ENCODE results near the gene SWSAP1.

Gene SWSAP1

DNA sequence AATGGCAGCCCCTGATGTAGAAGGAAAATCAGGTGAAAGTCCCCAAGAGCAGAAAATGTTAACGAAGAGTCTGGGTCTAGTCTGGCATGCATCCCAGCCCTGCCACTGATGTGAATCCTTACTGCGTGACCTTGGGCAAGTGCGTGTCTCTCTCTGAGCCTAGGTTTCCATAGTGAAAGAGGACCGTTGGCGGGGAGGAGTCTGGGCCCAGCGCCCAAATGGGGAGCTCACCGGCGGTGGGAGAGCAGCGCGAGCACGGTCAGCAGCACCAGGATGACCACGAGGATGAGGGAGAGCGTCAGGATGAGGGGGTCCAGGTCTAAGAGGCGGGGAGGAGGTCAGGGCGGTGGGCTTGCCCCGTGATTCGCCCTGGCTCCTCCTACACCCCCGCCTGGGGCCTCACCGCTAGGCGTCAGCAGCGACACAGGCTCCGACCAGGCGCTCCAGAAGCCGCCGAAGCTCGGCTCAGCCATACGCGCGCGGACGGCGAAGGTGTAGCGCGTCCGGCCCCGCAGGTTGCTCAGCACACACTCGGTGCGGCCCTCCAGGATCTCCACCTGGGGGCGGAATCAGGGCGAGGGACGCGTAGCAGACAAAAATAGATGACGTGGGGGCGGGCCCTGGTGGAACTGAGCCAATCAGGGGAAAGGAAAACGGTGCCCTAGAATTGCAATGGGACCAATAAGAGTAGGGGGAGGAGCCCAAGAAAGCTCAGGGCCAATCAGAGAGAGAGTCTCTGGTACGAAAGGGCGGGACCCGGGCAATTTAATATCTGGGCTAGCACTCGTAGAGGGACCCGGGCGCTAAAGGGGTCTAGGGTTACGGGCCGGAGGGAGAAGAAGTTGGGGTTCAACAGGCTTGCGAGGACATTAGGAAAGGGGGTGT, 6.4 kb downstream of the SWSAP1 start (continued):
- TF ChIP-seq, protein P1, sequence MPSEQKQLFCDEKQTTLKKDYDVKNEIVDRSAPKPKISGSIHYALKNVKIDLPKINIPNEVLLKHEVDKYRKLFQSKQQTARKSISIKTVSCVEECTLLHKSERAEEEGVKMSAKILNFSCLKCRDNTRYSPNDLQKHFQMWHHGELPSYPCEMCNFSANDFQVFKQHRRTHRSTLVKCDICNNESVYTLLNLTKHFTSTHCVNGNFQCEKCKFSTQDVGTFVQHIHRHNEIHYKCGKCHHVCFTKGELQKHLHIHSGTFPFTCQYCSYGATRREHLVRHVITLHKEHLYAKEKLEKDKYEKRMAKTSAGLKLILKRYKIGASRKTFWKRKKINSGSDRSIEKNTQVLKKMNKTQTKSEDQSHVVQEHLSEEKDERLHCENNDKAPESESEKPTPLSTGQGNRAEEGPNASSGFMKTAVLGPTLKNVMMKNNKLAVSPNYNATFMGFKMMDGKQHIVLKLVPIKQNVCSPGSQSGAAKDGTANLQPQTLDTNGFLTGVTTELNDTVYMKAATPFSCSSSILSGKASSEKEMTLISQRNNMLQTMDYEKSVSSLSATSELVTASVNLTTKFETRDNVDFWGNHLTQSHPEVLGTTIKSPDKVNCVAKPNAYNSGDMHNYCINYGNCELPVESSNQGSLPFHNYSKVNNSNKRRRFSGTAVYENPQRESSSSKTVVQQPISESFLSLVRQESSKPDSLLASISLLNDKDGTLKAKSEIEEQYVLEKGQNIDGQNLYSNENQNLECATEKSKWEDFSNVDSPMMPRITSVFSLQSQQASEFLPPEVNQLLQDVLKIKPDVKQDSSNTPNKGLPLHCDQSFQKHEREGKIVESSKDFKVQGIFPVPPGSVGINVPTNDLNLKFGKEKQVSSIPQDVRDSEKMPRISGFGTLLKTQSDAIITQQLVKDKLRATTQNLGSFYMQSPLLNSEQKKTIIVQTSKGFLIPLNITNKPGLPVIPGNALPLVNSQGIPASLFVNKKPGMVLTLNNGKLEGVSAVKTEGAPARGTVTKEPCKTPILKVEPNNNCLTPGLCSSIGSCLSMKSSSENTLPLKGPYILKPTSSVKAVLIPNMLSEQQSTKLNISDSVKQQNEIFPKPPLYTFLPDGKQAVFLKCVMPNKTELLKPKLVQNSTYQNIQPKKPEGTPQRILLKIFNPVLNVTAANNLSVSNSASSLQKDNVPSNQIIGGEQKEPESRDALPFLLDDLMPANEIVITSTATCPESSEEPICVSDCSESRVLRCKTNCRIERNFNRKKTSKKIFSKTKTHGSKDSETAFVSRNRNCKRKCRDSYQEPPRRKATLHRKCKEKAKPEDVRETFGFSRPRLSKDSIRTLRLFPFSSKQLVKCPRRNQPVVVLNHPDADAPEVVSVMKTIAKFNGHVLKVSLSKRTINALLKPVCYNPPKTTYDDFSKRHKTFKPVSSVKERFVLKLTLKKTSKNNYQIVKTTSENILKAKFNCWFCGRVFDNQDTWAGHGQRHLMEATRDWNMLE (tag by site-specific recombination; conservative IDR thresholded peaks at IDR 0.05; ENCODE audit: low read depth): no peak
- peak; percentile 37; the same call in 1 of the 2 replicates for TF ChIP-seq ZSCAN30 (tag by site-specific recombination; IDR thresholded peaks at IDR 0.05)
- TF ChIP-seq ZFP3 (tag by site-specific recombination; IDR thresholded peaks at IDR 0.05; ENCODE audit: low read depth): no peak
- TF ChIP-seq, protein P2, sequence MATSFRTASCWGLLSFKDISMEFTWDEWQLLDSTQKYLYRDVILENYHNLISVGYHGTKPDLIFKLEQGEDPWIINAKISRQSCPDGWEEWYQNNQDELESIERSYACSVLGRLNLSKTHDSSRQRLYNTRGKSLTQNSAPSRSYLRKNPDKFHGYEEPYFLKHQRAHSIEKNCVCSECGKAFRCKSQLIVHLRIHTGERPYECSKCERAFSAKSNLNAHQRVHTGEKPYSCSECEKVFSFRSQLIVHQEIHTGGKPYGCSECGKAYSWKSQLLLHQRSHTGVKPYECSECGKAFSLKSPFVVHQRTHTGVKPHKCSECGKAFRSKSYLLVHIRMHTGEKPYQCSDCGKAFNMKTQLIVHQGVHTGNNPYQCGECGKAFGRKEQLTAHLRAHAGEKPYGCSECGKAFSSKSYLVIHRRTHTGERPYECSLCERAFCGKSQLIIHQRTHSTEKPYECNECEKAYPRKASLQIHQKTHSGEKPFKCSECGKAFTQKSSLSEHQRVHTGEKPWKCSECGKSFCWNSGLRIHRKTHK (tag by site-specific recombination; IDR thresholded peaks at IDR 0.05): no peak
- no peak for TF ChIP-seq ZNF366 (tag by site-specific recombination; conservative IDR thresholded peaks at IDR 0.05)
- TF ChIP-seq, protein P3, sequence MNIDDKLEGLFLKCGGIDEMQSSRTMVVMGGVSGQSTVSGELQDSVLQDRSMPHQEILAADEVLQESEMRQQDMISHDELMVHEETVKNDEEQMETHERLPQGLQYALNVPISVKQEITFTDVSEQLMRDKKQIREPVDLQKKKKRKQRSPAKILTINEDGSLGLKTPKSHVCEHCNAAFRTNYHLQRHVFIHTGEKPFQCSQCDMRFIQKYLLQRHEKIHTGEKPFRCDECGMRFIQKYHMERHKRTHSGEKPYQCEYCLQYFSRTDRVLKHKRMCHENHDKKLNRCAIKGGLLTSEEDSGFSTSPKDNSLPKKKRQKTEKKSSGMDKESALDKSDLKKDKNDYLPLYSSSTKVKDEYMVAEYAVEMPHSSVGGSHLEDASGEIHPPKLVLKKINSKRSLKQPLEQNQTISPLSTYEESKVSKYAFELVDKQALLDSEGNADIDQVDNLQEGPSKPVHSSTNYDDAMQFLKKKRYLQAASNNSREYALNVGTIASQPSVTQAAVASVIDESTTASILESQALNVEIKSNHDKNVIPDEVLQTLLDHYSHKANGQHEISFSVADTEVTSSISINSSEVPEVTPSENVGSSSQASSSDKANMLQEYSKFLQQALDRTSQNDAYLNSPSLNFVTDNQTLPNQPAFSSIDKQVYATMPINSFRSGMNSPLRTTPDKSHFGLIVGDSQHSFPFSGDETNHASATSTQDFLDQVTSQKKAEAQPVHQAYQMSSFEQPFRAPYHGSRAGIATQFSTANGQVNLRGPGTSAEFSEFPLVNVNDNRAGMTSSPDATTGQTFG (tag by site-specific recombination; IDR thresholded peaks at IDR 0.05; ENCODE audit: borderline replicate concordance): 0 out of 2 replicates have a peak, but pooled peaks have one; percentile 58
- TF ChIP-seq, protein P4, sequence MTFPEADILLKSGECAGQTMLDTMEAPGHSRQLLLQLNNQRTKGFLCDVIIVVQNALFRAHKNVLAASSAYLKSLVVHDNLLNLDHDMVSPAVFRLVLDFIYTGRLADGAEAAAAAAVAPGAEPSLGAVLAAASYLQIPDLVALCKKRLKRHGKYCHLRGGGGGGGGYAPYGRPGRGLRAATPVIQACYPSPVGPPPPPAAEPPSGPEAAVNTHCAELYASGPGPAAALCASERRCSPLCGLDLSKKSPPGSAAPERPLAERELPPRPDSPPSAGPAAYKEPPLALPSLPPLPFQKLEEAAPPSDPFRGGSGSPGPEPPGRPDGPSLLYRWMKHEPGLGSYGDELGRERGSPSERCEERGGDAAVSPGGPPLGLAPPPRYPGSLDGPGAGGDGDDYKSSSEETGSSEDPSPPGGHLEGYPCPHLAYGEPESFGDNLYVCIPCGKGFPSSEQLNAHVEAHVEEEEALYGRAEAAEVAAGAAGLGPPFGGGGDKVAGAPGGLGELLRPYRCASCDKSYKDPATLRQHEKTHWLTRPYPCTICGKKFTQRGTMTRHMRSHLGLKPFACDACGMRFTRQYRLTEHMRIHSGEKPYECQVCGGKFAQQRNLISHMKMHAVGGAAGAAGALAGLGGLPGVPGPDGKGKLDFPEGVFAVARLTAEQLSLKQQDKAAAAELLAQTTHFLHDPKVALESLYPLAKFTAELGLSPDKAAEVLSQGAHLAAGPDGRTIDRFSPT (tag by site-specific recombination; IDR thresholded peaks at IDR 0.05): no peak
- TF ChIP-seq FEZF1 (tag by site-specific recombination; IDR thresholded peaks at IDR 0.05): no peak
- TF ChIP-seq GLI4 (tag by site-specific recombination; IDR thresholded peaks at IDR 0.05): no peak; the same call in 1 of the 2 replicates
- TF ChIP-seq ZNF16 (tag by site-specific recombination; IDR thresholded peaks at IDR 0.05; ENCODE audit: low read depth): no peak
- no peak for TF ChIP-seq PRDM1 (tag by site-specific recombination; IDR thresholded peaks at IDR 0.05)
- TF ChIP-seq ZNF747 (tag by site-specific recombination; IDR thresholded peaks at IDR 0.05): no peak
- TF ChIP-seq TCF7L2 (IDR thresholded peaks at IDR 0.05; ENCODE audit: borderline replicate concordance, low read depth, low read length): no peak
- no peak for TF ChIP-seq ZNF791 (tag by site-specific recombination; IDR thresholded peaks at IDR 0.05)
- TF ChIP-seq, protein P5, sequence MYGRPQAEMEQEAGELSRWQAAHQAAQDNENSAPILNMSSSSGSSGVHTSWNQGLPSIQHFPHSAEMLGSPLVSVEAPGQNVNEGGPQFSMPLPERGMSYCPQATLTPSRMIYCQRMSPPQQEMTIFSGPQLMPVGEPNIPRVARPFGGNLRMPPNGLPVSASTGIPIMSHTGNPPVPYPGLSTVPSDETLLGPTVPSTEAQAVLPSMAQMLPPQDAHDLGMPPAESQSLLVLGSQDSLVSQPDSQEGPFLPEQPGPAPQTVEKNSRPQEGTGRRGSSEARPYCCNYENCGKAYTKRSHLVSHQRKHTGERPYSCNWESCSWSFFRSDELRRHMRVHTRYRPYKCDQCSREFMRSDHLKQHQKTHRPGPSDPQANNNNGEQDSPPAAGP (tag by site-specific recombination; IDR thresholded peaks at IDR 0.05): peak; percentile 58; the same call in 1 of the 2 replicates
- TF ChIP-seq, protein P6, sequence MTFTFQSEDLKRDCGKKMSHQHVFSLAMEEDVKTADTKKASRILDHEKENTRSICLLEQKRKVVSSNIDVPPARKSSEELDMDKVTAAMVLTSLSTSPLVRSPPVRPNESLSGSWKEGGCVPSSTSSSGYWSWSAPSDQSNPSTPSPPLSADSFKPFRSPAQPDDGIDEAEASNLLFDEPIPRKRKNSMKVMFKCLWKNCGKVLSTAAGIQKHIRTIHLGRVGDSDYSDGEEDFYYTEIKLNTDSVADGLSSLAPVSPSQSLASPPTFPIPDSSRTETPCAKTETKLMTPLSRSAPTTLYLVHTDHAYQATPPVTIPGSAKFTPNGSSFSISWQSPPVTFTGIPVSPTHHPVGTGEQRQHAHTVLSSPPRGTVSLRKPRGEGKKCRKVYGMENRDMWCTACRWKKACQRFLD (tag by site-specific recombination; IDR thresholded peaks at IDR 0.05): no peak
- TF ChIP-seq, protein P7, sequence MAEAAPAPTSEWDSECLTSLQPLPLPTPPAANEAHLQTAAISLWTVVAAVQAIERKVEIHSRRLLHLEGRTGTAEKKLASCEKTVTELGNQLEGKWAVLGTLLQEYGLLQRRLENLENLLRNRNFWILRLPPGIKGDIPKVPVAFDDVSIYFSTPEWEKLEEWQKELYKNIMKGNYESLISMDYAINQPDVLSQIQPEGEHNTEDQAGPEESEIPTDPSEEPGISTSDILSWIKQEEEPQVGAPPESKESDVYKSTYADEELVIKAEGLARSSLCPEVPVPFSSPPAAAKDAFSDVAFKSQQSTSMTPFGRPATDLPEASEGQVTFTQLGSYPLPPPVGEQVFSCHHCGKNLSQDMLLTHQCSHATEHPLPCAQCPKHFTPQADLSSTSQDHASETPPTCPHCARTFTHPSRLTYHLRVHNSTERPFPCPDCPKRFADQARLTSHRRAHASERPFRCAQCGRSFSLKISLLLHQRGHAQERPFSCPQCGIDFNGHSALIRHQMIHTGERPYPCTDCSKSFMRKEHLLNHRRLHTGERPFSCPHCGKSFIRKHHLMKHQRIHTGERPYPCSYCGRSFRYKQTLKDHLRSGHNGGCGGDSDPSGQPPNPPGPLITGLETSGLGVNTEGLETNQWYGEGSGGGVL (tag by site-specific recombination; IDR thresholded peaks at IDR 0.05): no peak
- TF ChIP-seq ZNF629 (tag by site-specific recombination; IDR thresholded peaks at IDR 0.05): no peak
- TF ChIP-seq ZNF155 (tag by site-specific recombination; IDR thresholded peaks at IDR 0.05): no peak
